ENCODE results near the gene STK32C. TPM values are rescaled to one million over a fixed set of nuclear protein-coding genes. Genes with fewer than 3 reads are reported as not detected.

Gene STK32C
- polyA plus RNA-seq, 2 of the 4 experiments (the other 2 are of a cell fraction) = 29.9 to 43.6 TPM

DNA sequence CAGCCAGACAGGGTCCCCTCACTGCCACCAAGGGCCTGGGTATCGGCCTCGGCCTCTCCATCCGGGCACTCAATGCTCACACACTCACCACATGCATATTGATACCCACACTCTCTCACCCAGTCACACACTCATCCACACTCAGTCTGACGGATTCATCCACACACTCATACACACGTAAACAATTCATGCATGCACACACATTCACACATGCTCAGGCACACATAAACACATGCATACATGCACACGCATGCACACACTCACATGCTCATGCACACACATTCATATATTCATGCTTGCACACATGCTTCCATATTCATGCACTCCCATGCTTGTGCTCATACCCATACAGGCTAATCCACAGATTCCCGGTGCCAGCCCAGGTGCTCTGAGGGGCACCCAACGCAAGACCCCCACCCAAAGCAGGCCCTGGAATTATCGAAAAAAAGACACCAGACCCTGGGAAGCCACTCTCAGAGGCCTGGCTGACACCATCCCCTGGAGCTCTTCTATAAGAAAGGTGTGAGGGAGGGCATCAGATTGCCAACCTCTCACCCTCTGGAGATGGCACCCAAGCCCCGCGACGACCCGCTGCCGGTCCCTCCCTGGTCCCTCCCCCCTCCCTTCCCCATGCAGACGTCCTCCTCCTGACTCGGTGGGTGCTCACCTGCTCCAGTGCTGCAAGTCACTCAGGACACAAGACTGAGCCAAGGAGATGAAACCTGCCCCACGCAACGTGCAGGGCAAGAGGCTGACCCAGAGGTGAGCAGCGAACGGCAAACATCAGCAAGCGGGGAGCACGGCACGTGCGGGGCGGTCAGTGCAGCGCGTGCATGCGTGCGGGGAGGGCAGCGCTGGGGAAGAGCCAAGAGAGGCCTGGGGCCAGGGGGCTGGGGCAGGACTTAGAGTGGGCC is 15.2 kb downstream of the STK32C start:
- WGBS (ENCODE audit: missing lambda C conversion rate) = 83% methylated on average over 30 of the region's 30 CpGs
- CTCF ChIA-PET = no interaction called here
- H3K4me2 ChIP-seq = no peak overlapping the region
- no peak overlapping the region for H3K4me3 ChIP-seq
- peaks cover 6% of the 10 kb centered on the region; the same call in 1 of the 3 replicates for H3K9me3 ChIP-seq
- TF ChIP-seq EP300 (IDR thresholded peaks at IDR 0.05) = no peak
- TF ChIP-seq TP53 (CRISPR knock-in tag; IDR thresholded peaks at IDR 0.05) = no peak
- no peak for TF ChIP-seq FOSB (CRISPR knock-in tag; IDR thresholded peaks at IDR 0.05)
- TF ChIP-seq CBX8 (IDR thresholded peaks at IDR 0.05) = no peak
- no peak for TF ChIP-seq GATA3 (IDR thresholded peaks at IDR 0.05; ENCODE audit: borderline replicate concordance)
- TF ChIP-seq CBX2 (IDR thresholded peaks at IDR 0.05; ENCODE audit: borderline replicate concordance, low read depth) = no peak
- TF ChIP-seq, protein P1, sequence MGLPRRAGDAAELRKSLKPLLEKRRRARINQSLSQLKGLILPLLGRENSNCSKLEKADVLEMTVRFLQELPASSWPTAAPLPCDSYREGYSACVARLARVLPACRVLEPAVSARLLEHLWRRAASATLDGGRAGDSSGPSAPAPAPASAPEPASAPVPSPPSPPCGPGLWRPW (IDR thresholded peaks at IDR 0.05) = no peak
- no peak for TF ChIP-seq HOXB13 (CRISPR knock-in tag; IDR thresholded peaks at IDR 0.05; ENCODE audit: low read depth)
- TF ChIP-seq HOXB5 (CRISPR knock-in tag; IDR thresholded peaks at IDR 0.05) = no peak
- TF ChIP-seq NPAS2 (CRISPR knock-in tag; IDR thresholded peaks at IDR 0.05; ENCODE audit: borderline replicate concordance) = no peak
- no peak for TF ChIP-seq CEBPB (IDR thresholded peaks at IDR 0.05)
- no peak for TF ChIP-seq RNF2 (IDR thresholded peaks at IDR 0.05; ENCODE audit: borderline replicate concordance, low read depth)
- TF ChIP-seq, protein P2, sequence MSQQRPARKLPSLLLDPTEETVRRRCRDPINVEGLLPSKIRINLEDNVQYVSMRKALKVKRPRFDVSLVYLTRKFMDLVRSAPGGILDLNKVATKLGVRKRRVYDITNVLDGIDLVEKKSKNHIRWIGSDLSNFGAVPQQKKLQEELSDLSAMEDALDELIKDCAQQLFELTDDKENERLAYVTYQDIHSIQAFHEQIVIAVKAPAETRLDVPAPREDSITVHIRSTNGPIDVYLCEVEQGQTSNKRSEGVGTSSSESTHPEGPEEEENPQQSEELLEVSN (IDR thresholded peaks at IDR 0.05; ENCODE audit: borderline replicate concordance, low read depth) = no peak
- DNase-seq (ENCODE audit: low read depth in 1 of 2, low spot score in 1 of 2) = no peak
- no peak for FAIRE-seq
- ATAC-seq = no peak
- POLR2A ChIA-PET = no interaction called here
- H3K4me1 ChIP-seq = no peaks in the 10 kb centered on the region
- H3K27ac ChIP-seq = no peak overlapping the region

DNA sequence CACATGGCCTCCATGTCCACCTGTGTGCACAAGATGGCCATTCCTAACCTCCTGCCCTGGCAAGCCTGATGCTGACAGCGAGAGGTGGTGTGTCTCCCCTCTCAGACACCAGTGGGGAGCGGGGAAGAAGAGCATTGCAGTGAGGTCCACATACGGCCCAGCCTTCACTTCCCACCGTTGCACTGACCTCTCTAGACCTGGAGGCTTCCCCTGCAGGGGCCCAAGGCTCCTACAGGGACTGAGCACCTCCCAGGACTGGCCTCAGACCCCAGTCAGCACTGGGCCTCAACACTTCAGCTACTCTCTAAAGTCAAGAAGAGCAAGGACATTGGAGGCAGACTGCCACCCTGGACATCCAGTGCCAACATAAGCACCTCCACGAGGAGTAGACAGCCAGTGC is 15.9 kb downstream of the STK32C start:
- FAIRE-seq (no peak), DNase-seq (ENCODE audit: low read depth in 1 of 2, low spot score in 1 of 2) (no peak), ATAC-seq (no peak)
- peaks cover 6% of the 10 kb centered on the region; the same call in 1 of the 3 replicates for H3K9me3 ChIP-seq
- no peak overlapping the region for H3K27ac ChIP-seq
- POLR2A ChIA-PET = no interaction called here
- H3K4me1 ChIP-seq = no peaks in the 10 kb centered on the region
- H3K4me3 ChIP-seq = no peak overlapping the region
- H3K4me2 ChIP-seq = no peak overlapping the region
- CTCF ChIA-PET = no interaction called here
- TF ChIP-seq MAZ (IDR thresholded peaks at IDR 0.05; ENCODE audit: borderline replicate concordance, low read depth, low read length) (no peak), CHD2 (IDR thresholded peaks at IDR 0.05; ENCODE audit: low read length, partially characterized antibody) (no peak), CBX2 (IDR thresholded peaks at IDR 0.05; ENCODE audit: borderline replicate concordance, low read depth) (no peak), TFCP2L1 (CRISPR knock-in tag; IDR thresholded peaks at IDR 0.05) (no peak), HOXA7 (CRISPR knock-in tag; IDR thresholded peaks at IDR 0.05) (no peak), NPAS2 (CRISPR knock-in tag; IDR thresholded peaks at IDR 0.05; ENCODE audit: borderline replicate concordance) (no peak), RCOR1 (IDR thresholded peaks at IDR 0.05; ENCODE audit: low read depth, low read length) (no peak), KDM1A (IDR thresholded peaks at IDR 0.05; ENCODE audit: low read depth) (no peak), RNF2 (IDR thresholded peaks at IDR 0.05; ENCODE audit: borderline replicate concordance, low read depth) (no peak), ZFP36 (IDR thresholded peaks at IDR 0.05; ENCODE audit: borderline replicate concordance, partially characterized antibody) (no peak), MYC (IDR thresholded peaks at IDR 0.05; ENCODE audit: borderline replicate concordance, low read length) (no peak)
- TF ChIP-seq, protein P3, sequence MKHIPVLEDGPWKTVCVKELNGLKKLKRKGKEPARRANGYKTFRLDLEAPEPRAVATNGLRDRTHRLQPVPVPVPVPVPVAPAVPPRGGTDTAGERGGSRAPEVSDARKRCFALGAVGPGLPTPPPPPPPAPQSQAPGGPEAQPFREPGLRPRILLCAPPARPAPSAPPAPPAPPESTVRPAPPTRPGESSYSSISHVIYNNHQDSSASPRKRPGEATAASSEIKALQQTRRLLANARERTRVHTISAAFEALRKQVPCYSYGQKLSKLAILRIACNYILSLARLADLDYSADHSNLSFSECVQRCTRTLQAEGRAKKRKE (CRISPR knock-in tag; IDR thresholded peaks at IDR 0.05; ENCODE audit: low read depth) = no peak
- TF ChIP-seq, protein P4, sequence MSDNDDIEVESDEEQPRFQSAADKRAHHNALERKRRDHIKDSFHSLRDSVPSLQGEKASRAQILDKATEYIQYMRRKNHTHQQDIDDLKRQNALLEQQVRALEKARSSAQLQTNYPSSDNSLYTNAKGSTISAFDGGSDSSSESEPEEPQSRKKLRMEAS (IDR thresholded peaks at IDR 0.05) = no peak
- WGBS (ENCODE audit: missing lambda C conversion rate) = 82% methylated on average over 4 of the region's 5 CpGs

Measured in A549 (cell line).